NB4 (cell line): ENCODE results near the gene OSBPL9.

ENCODE experiments used
- DNase-seq: peaks from one replicate; pipeline ENCODE4 v3.0.0; 2010; ENCODE audit warnings: low read depth
- H3K4me3 ChIP-seq: one replicate; pipeline ENCODE4 v1.5.1; 2011; ENCODE audit warnings: mild to moderate bottlenecking, low read depth, low read length, moderate library complexity
- MYC ChIP-seq: IDR thresholded peaks from 2 replicates; pipeline ENCODE4 v1.6.1; 2011; ENCODE audit warnings: low read depth, low read length
- POLR2A ChIP-seq: IDR thresholded peaks from 2 replicates; pipeline ENCODE4 v1.6.1; 2011; ENCODE audit warnings: mild to moderate bottlenecking; ENCODE audit not compliant: insufficient read length; ENCODE audit errors: extremely low read depth
- TF ChIP-seq, protein P1 (sequence below): IDR thresholded peaks from 2 replicates; pipeline ENCODE4 v1.6.1; 2011; ENCODE audit warnings: low read depth, low read length
- TF ChIP-seq, protein P2 (sequence below): IDR thresholded peaks from one replicate; pipeline ENCODE4 v1.5.1; 2012; ENCODE audit warnings: low read depth, low read length

Gene OSBPL9

DNA sequence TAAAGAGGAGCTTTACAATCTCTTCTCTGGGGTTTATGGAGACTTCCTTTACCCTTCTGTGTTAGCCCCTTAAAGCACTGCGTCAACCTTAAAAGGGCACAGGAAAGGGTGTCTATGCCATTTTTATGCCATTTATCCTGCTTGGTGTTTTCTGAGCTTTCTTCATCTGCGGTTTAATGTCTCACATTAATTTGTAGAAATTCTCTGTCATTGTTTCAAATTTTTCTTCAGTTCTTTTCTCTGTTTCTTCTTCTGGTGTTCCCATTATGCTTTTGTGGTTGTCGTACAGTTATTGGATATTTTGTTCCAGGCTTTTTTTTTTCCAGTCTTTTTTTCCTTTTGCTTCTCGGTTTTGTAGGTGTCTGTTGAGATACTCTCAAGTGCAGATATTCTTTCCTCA, 107.9 kb downstream of the OSBPL9 start:
- no peak for TF ChIP-seq MYC
- TF ChIP-seq, protein P1, sequence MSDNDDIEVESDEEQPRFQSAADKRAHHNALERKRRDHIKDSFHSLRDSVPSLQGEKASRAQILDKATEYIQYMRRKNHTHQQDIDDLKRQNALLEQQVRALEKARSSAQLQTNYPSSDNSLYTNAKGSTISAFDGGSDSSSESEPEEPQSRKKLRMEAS: no peak
- no peak for TF ChIP-seq POLR2A
- TF ChIP-seq, protein P2, sequence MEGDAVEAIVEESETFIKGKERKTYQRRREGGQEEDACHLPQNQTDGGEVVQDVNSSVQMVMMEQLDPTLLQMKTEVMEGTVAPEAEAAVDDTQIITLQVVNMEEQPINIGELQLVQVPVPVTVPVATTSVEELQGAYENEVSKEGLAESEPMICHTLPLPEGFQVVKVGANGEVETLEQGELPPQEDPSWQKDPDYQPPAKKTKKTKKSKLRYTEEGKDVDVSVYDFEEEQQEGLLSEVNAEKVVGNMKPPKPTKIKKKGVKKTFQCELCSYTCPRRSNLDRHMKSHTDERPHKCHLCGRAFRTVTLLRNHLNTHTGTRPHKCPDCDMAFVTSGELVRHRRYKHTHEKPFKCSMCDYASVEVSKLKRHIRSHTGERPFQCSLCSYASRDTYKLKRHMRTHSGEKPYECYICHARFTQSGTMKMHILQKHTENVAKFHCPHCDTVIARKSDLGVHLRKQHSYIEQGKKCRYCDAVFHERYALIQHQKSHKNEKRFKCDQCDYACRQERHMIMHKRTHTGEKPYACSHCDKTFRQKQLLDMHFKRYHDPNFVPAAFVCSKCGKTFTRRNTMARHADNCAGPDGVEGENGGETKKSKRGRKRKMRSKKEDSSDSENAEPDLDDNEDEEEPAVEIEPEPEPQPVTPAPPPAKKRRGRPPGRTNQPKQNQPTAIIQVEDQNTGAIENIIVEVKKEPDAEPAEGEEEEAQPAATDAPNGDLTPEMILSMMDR: no peak
- no peak for DNase-seq
- no peak overlapping the region for H3K4me3 ChIP-seq

DNA sequence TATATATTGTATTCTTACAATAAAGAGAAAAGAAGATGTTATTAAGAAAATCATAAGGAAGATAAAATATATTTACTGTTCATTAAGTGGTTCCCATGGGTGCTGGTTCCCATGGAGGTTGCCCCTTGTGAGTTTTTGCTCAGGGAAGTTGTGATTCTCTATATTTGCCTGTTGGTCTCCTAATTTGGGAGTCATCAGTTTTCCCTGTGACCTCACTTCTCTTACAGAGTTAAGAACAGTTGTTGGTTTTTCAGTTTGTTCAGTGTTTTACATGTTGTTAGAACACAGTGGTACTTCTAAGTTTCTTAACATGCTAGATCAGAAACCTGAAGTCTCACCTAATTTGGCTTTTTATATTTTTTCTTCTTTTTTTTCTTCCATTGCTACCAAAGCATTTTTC, 109.2 kb downstream of the OSBPL9 start:
- H3K4me3 ChIP-seq: no peak overlapping the region
- no peak for DNase-seq
- no peak for TF ChIP-seq POLR2A
- TF ChIP-seq, protein P1: no peak
- TF ChIP-seq, protein P2: no peak
- TF ChIP-seq MYC: no peak

DNA sequence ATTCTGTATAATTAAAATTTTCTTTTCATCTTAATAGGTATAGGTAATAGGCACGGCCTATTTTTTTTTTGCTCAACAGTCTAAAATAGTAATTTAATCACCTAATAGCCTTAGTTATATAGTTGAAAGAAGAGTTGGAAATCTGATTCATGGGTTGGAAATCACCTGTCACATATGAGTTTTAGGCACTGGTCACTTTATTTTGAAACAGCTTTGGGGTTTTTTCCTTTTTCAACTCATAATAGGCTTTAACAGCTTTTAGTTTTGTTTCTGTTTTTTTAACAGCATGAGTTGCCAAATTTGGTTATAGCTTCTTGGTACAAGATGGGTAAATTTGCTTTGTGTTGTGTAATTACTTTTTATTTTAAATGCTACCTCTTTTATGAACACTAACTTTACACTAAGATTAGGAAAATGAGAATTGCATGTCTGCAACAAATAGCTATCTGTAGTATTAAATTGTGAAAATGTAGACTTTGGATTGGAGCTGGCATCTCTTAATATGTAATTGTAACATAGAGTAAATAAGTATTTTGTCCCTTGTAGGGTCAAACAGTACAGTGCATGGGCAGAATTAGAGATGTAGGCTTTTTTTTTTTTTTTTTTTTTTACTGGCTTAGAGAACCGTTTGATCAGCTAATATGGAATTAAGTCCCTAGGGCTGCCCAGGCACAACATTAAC, 109.8 kb downstream of the OSBPL9 start:
- DNase-seq: no peak
- no peak overlapping the region for H3K4me3 ChIP-seq
- TF ChIP-seq MYC (no peak), POLR2A (no peak)
- TF ChIP-seq, protein P1: no peak
- TF ChIP-seq, protein P2: no peak

DNA sequence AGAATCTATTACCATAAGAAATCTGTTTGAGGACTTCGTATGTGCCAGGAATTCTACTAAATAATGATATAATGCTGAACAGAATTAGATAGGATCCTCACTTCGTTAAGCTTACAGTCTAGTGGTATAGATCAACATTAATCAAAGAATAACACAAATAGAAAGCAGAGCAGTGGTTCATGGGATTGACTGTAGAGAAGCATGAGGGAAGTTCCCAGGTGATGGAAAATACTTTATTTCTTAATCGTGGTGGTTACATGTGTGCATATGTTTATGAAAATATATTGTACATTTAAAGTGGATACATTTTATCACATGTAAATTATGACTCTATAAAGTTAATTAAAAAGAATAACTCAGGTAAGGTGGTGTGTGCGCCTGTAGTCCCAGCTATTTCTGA, 110.5 kb downstream of the OSBPL9 start:
- H3K4me3 ChIP-seq: no peak overlapping the region
- no peak for DNase-seq
- TF ChIP-seq MYC: no peak
- TF ChIP-seq, protein P2: no peak
- no peak for TF ChIP-seq POLR2A
- TF ChIP-seq, protein P1: no peak

DNA sequence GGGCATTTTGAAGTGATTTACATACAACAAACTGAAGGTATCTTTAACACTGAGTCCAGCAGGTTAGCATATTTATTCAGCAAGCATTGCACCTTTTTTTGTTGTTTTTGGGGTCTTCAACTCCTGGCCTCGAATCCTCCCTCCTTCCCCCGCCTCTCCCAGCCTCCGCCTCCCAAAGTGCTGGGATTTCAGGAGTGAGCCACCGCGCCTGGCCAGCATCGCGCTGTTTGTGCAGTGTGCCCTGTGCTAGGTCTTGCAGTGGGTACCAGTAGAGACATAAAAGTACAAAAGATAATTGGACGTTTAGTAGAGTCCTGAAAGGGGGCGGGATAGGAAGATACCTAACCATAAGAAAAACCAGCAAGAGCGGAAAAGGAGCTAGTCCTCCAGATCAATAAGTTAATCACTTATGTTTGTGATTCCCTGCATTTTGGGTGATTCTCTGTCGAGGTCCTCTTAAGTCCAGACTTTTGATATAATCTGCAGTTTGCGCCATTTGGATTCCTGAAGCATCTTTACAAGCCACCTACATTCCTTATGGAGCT, 111.8 kb downstream of the OSBPL9 start:
- DNase-seq: no peak
- TF ChIP-seq, protein P1: no peak
- TF ChIP-seq, protein P2: no peak
- TF ChIP-seq POLR2A (no peak), MYC (no peak)
- H3K4me3 ChIP-seq: peak overlapping the region; percentile 83
